Measurements from ENCODE around the gene SV2C.

Gene SV2C

GRCh38 chr5:76393035-76393680 is 310.0 kb downstream of the SV2C start:
- peaks cover 27% of the 10 kb centered on the region for H3K4me1 ChIP-seq (ENCODE audit: control insufficient read depth, insufficient read depth, low read length, poor library complexity, severe bottlenecking)
- no peak for DNase-seq
- H3K27ac ChIP-seq (ENCODE audit: insufficient read depth, low read length, poor library complexity, severe bottlenecking) = peak overlapping the region; percentile 20
- H3K36me3 ChIP-seq (ENCODE audit: control insufficient read depth, insufficient read depth, low read length) = no peaks in the 10 kb centered on the region
- no peaks in the 10 kb centered on the region for H3K9me3 ChIP-seq (ENCODE audit: control insufficient read depth, low read length)
- H3K27me3 ChIP-seq (replicated peaks; ENCODE audit: control insufficient read depth, insufficient read depth, low read length, poor library complexity, severe bottlenecking) = no peaks in the 10 kb centered on the region
- H3K4me3 ChIP-seq (ENCODE audit: insufficient read depth, low read depth, low read length, poor library complexity, severe bottlenecking) = no peak overlapping the region

- no peak for DNase-seq
- H3K27ac ChIP-seq (ENCODE audit: insufficient read depth, low read length, poor library complexity, severe bottlenecking) = no peak overlapping the region
- H3K4me3 ChIP-seq (ENCODE audit: insufficient read depth, low read depth, low read length, poor library complexity, severe bottlenecking) = no peak overlapping the region
- no peaks in the 10 kb centered on the region for H3K9me3 ChIP-seq (ENCODE audit: control insufficient read depth, low read length)
- H3K36me3 ChIP-seq (ENCODE audit: control insufficient read depth, insufficient read depth, low read length) = no peaks in the 10 kb centered on the region
- no peaks in the 10 kb centered on the region for H3K27me3 ChIP-seq (replicated peaks; ENCODE audit: control insufficient read depth, insufficient read depth, low read length, poor library complexity, severe bottlenecking)
- H3K4me1 ChIP-seq (ENCODE audit: control insufficient read depth, insufficient read depth, low read length, poor library complexity, severe bottlenecking) = peaks cover 16% of the 10 kb centered on the region
Measured at GRCh38 chr5:76397200-76397599, 314.0 kb downstream of the SV2C start.

- H3K36me3 ChIP-seq (ENCODE audit: control insufficient read depth, insufficient read depth, low read length) = no peaks in the 10 kb centered on the region
- H3K27ac ChIP-seq (ENCODE audit: insufficient read depth, low read length, poor library complexity, severe bottlenecking) = no peak overlapping the region
- H3K4me3 ChIP-seq (ENCODE audit: insufficient read depth, low read depth, low read length, poor library complexity, severe bottlenecking) = no peak overlapping the region
- peaks cover 15% of the 10 kb centered on the region for H3K4me1 ChIP-seq (ENCODE audit: control insufficient read depth, insufficient read depth, low read length, poor library complexity, severe bottlenecking)
- DNase-seq = no peak
- no peaks in the 10 kb centered on the region for H3K27me3 ChIP-seq (replicated peaks; ENCODE audit: control insufficient read depth, insufficient read depth, low read length, poor library complexity, severe bottlenecking)
- no peaks in the 10 kb centered on the region for H3K9me3 ChIP-seq (ENCODE audit: control insufficient read depth, low read length)
Measured at GRCh38 chr5:76399268-76399667, 316.1 kb downstream of the SV2C start.

- no peaks in the 10 kb centered on the region for H3K27me3 ChIP-seq (replicated peaks; ENCODE audit: control insufficient read depth, insufficient read depth, low read length, poor library complexity, severe bottlenecking)
- DNase-seq = no peak
Measured at GRCh38 chr5:76400466-76400865, 317.3 kb downstream of the SV2C start.

GRCh38 chr5:76401801-76402250 is 318.6 kb downstream of the SV2C start:
- Histone ChIP-seq H3K27me3 (replicated peaks; ENCODE audit: control insufficient read depth, insufficient read depth, low read length, poor library complexity, severe bottlenecking) (no peaks in the 10 kb centered on the region), H3K27ac (ENCODE audit: insufficient read depth, low read length, poor library complexity, severe bottlenecking) (peak overlapping the region; percentile 97), H3K4me3 (ENCODE audit: insufficient read depth, low read depth, low read length, poor library complexity, severe bottlenecking) (peak overlapping the region; percentile 81), H3K36me3 (ENCODE audit: control insufficient read depth, insufficient read depth, low read length) (no peaks in the 10 kb centered on the region), H3K4me1 (ENCODE audit: control insufficient read depth, insufficient read depth, low read length, poor library complexity, severe bottlenecking) (peaks cover 27% of the 10 kb centered on the region), H3K9me3 (ENCODE audit: control insufficient read depth, low read length) (no peaks in the 10 kb centered on the region)
- DNase-seq = peak in 2 of 3 donors; percentile 13 to 17

More at GRCh38 chr5:76400466-76400865, 317.3 kb downstream of the SV2C start:
- H3K9me3 ChIP-seq (ENCODE audit: control insufficient read depth, low read length) = no peaks in the 10 kb centered on the region
- peaks cover 21% of the 10 kb centered on the region for H3K4me1 ChIP-seq (ENCODE audit: control insufficient read depth, insufficient read depth, low read length, poor library complexity, severe bottlenecking)
- H3K27ac ChIP-seq (ENCODE audit: insufficient read depth, low read length, poor library complexity, severe bottlenecking) = no peak overlapping the region
- no peak overlapping the region for H3K4me3 ChIP-seq (ENCODE audit: insufficient read depth, low read depth, low read length, poor library complexity, severe bottlenecking)
- H3K36me3 ChIP-seq (ENCODE audit: control insufficient read depth, insufficient read depth, low read length) = no peaks in the 10 kb centered on the region

- DNase-seq = peak; percentile 77 to 82 (median 81)
- peak overlapping the region; percentile 81 for H3K4me3 ChIP-seq (ENCODE audit: insufficient read depth, low read depth, low read length, poor library complexity, severe bottlenecking)
- peaks cover 27% of the 10 kb centered on the region for H3K4me1 ChIP-seq (ENCODE audit: control insufficient read depth, insufficient read depth, low read length, poor library complexity, severe bottlenecking)
- H3K27ac ChIP-seq (ENCODE audit: insufficient read depth, low read length, poor library complexity, severe bottlenecking) = peak overlapping the region; percentile 97
- H3K36me3 ChIP-seq (ENCODE audit: control insufficient read depth, insufficient read depth, low read length) = no peaks in the 10 kb centered on the region
- H3K27me3 ChIP-seq (replicated peaks; ENCODE audit: control insufficient read depth, insufficient read depth, low read length, poor library complexity, severe bottlenecking) = no peaks in the 10 kb centered on the region
- H3K9me3 ChIP-seq (ENCODE audit: control insufficient read depth, low read length) = no peaks in the 10 kb centered on the region
Measured at GRCh38 chr5:76402251-76402885, 319.2 kb downstream of the SV2C start.

- no peaks in the 10 kb centered on the region for H3K9me3 ChIP-seq (ENCODE audit: control insufficient read depth, low read length)
- peak within 1 kb of the TSS; percentile 97 for H3K27ac ChIP-seq (ENCODE audit: insufficient read depth, low read length, poor library complexity, severe bottlenecking)
- H3K4me1 ChIP-seq (ENCODE audit: control insufficient read depth, insufficient read depth, low read length, poor library complexity, severe bottlenecking) = peaks cover 27% of the 10 kb centered on the region
- no peaks in the 10 kb centered on the region for H3K27me3 ChIP-seq (replicated peaks; ENCODE audit: control insufficient read depth, insufficient read depth, low read length, poor library complexity, severe bottlenecking)
- DNase-seq = peak; percentile 73 to 79 (median 74)
- no peaks in the 10 kb centered on the region for H3K36me3 ChIP-seq (ENCODE audit: control insufficient read depth, insufficient read depth, low read length)
- H3K4me3 ChIP-seq (ENCODE audit: insufficient read depth, low read depth, low read length, poor library complexity, severe bottlenecking) = peak within 1 kb of the TSS; percentile 81
Measured at GRCh38 chr5:76402886-76403765, 319.9 kb downstream of the SV2C start, which contains the start of gene IQGAP2. IQGAP2 (plus strand) TSS chr5:76403285; CDS start chr5:76403546, 261 bp downstream.
